ENCODE data around the gene FRMPD2.
A peak's percentile ranks its signal among the peaks of the same experiment; 100 is the strongest.

GRCh38 chr10:48215486-48216203 is 58.9 kb downstream of the FRMPD2 start:
- TF ChIP-seq, protein P1, sequence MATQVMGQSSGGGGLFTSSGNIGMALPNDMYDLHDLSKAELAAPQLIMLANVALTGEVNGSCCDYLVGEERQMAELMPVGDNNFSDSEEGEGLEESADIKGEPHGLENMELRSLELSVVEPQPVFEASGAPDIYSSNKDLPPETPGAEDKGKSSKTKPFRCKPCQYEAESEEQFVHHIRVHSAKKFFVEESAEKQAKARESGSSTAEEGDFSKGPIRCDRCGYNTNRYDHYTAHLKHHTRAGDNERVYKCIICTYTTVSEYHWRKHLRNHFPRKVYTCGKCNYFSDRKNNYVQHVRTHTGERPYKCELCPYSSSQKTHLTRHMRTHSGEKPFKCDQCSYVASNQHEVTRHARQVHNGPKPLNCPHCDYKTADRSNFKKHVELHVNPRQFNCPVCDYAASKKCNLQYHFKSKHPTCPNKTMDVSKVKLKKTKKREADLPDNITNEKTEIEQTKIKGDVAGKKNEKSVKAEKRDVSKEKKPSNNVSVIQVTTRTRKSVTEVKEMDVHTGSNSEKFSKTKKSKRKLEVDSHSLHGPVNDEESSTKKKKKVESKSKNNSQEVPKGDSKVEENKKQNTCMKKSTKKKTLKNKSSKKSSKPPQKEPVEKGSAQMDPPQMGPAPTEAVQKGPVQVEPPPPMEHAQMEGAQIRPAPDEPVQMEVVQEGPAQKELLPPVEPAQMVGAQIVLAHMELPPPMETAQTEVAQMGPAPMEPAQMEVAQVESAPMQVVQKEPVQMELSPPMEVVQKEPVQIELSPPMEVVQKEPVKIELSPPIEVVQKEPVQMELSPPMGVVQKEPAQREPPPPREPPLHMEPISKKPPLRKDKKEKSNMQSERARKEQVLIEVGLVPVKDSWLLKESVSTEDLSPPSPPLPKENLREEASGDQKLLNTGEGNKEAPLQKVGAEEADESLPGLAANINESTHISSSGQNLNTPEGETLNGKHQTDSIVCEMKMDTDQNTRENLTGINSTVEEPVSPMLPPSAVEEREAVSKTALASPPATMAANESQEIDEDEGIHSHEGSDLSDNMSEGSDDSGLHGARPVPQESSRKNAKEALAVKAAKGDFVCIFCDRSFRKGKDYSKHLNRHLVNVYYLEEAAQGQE (IDR thresholded peaks at IDR 0.05), result no peak
- TF ChIP-seq, protein P2, sequence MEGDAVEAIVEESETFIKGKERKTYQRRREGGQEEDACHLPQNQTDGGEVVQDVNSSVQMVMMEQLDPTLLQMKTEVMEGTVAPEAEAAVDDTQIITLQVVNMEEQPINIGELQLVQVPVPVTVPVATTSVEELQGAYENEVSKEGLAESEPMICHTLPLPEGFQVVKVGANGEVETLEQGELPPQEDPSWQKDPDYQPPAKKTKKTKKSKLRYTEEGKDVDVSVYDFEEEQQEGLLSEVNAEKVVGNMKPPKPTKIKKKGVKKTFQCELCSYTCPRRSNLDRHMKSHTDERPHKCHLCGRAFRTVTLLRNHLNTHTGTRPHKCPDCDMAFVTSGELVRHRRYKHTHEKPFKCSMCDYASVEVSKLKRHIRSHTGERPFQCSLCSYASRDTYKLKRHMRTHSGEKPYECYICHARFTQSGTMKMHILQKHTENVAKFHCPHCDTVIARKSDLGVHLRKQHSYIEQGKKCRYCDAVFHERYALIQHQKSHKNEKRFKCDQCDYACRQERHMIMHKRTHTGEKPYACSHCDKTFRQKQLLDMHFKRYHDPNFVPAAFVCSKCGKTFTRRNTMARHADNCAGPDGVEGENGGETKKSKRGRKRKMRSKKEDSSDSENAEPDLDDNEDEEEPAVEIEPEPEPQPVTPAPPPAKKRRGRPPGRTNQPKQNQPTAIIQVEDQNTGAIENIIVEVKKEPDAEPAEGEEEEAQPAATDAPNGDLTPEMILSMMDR (IDR thresholded peaks at IDR 0.05; ENCODE audit: low read depth, low read length, missing input control), result peak; percentile 44
- TF ChIP-seq JUND (IDR thresholded peaks at IDR 0.05) (no peak), TAF1 (conservative IDR thresholded peaks at IDR 0.05) (no peak), RAD21 (IDR thresholded peaks at IDR 0.05) (peak; percentile 59 to 77), GABPA (IDR thresholded peaks at IDR 0.05 in 1 of 2, conservative IDR thresholded peaks at IDR 0.05 in 1 of 2) (no peak), FOXA1 (IDR thresholded peaks at IDR 0.05) (no peak), YY1 (IDR thresholded peaks at IDR 0.05) (no peak), FOXA2 (IDR thresholded peaks at IDR 0.05) (no peak), SP1 (IDR thresholded peaks at IDR 0.05) (no peak)
- TF ChIP-seq, protein P3, sequence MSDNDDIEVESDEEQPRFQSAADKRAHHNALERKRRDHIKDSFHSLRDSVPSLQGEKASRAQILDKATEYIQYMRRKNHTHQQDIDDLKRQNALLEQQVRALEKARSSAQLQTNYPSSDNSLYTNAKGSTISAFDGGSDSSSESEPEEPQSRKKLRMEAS (IDR thresholded peaks at IDR 0.05), result no peak
